ENCODE data around the gene LEMD2.

The LEMD2 gene

DNA sequence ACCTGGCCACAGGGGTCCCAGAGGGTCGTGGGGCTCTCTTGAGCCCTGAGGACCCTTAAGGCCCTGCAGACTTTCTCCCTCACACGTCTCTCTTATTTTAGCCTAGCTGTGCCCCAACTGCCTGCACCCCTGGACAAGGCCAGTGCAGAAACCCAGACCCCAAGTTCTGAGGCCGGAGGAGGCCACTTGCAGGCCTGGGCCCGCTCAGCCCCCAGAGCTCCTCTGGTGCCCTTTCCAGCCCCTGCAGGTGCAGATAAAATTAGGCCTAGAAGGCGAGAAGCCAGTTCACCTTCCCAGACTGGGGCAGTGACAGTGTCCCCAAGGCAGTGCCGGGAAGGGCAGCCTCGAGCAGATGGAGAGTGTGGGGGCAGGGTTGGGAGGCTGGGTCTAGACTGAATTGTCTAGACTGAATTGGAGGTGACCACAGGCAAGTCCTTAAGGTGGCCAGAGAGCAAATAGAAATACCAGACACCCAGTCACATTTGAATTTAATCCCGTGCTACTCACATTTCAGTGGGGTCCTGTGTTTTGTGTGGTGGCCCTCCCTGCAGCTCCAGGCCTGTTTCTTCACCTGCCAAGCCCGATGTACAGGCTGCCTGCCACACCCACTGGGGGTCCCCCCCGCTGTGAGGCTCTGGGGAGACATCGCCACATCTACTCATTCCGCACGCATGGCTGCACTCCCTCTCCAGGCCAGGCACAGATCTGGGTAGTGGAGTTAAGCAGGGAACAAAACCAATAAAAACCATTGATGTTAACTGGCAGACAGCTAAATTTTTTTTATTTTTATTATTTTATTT, 33.7 kb downstream of the LEMD2 start:
- ChIA-PET CTCF (interaction anchor here (0.7 to 1.2 kb wide), 3 partner anchors 11 to 44 kb away, joined by 3 to 4 read pairs (median 3); partner anchors contain the start of gene UQCC2), POLR2A (interaction anchor here (1.7 kb wide), 1 partner anchor 44 kb away, joined by 6 read pairs; the partner anchor contains the start of gene UQCC2)
- TF ChIP-seq ELF4 (IDR thresholded peaks at IDR 0.05) (no peak), SP1 (IDR thresholded peaks at IDR 0.05) (no peak), ARNT (IDR thresholded peaks at IDR 0.05) (no peak), BHLHE40 (IDR thresholded peaks at IDR 0.05; ENCODE audit: borderline replicate concordance) (no peak), CTBP1 (IDR thresholded peaks at IDR 0.05; ENCODE audit: borderline replicate concordance) (no peak), HDGF (IDR thresholded peaks at IDR 0.05; ENCODE audit: borderline replicate concordance) (no peak), LEF1 (IDR thresholded peaks at IDR 0.05; ENCODE audit: borderline replicate concordance) (no peak)
- TF ChIP-seq, protein P1, sequence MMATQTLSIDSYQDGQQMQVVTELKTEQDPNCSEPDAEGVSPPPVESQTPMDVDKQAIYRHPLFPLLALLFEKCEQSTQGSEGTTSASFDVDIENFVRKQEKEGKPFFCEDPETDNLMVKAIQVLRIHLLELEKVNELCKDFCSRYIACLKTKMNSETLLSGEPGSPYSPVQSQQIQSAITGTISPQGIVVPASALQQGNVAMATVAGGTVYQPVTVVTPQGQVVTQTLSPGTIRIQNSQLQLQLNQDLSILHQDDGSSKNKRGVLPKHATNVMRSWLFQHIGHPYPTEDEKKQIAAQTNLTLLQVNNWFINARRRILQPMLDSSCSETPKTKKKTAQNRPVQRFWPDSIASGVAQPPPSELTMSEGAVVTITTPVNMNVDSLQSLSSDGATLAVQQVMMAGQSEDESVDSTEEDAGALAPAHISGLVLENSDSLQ (IDR thresholded peaks at IDR 0.05) = no peak
- no peak for DNase-seq (ENCODE audit: extremely low spot score)

DNA sequence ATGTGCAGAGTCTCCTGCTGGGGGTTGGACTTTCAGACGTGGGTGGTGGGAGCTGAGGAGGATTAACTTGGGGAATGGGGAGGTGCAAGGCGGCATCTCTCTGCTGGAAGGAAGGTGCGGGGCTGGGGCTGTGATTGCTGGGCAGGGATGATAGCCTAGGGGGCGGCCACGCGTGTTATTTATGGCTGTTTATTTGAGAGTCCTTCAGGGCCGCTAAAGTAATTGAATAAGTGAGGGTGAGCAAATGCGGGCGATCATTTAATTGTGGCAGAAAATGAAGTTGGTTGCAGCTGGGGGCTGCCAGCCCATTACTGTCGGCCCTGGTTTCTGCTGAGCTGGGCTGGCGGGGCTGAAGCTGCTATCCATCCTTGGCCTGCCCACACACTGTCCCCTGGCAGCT, 34.7 kb downstream of the LEMD2 start:
- TF ChIP-seq ELF4 (IDR thresholded peaks at IDR 0.05) (no peak), SUZ12 (IDR thresholded peaks at IDR 0.05) (no peak), NFRKB (IDR thresholded peaks at IDR 0.05) (no peak), LEF1 (IDR thresholded peaks at IDR 0.05; ENCODE audit: borderline replicate concordance) (no peak), L3MBTL2 (conservative IDR thresholded peaks at IDR 0.05) (no peak), ZNF384 (IDR thresholded peaks at IDR 0.05) (no peak), FOXA1 (IDR thresholded peaks at IDR 0.05) (no peak), FOXK2 (IDR thresholded peaks at IDR 0.05) (no peak), SP1 (IDR thresholded peaks at IDR 0.05) (no peak), ARNT (IDR thresholded peaks at IDR 0.05) (no peak), CTBP1 (IDR thresholded peaks at IDR 0.05; ENCODE audit: borderline replicate concordance) (no peak), FOXM1 (IDR thresholded peaks at IDR 0.05; ENCODE audit: borderline replicate concordance) (no peak), BHLHE40 (IDR thresholded peaks at IDR 0.05; ENCODE audit: borderline replicate concordance) (no peak)
- TF ChIP-seq, protein P1 (IDR thresholded peaks at IDR 0.05) = no peak
- no peak for DNase-seq (ENCODE audit: extremely low spot score)
- CTCF ChIA-PET = interaction anchor here (1.2 kb wide), 1 partner anchor 16 kb away, joined by 4 read pairs; no protein-coding TSS in a partner anchor
- POLR2A ChIA-PET = no interaction called here

DNA sequence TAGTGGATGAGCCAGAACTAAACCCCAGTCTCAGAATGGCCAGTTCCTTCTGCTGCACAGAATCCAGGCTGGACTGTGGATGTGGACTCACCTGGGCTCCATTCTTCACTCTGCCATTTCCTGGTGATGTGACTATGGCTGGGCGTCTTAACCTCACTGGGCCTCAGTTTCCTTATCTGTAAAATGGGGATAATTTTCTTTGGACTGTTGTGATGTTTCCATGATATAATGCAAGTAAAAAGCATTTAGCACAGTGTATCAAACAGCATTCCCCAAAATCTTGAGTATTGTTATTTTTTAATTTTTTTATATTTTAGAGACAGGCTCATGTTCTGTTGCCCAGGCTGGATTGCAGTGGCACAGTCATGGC, 36.3 kb downstream of the LEMD2 start:
- ChIA-PET POLR2A (no interaction called here), CTCF (no interaction called here)
- no peak for DNase-seq (ENCODE audit: extremely low spot score)
- TF ChIP-seq NFRKB (IDR thresholded peaks at IDR 0.05) = no peak
- TF ChIP-seq CTBP1 (IDR thresholded peaks at IDR 0.05; ENCODE audit: borderline replicate concordance) = no peak
- TF ChIP-seq TARDBP (IDR thresholded peaks at IDR 0.05) = no peak
- no peak for TF ChIP-seq FOXA1 (IDR thresholded peaks at IDR 0.05)
- TF ChIP-seq ARNT (IDR thresholded peaks at IDR 0.05) = no peak
- TF ChIP-seq ELF4 (IDR thresholded peaks at IDR 0.05) = no peak
- TF ChIP-seq, protein P1 (IDR thresholded peaks at IDR 0.05) = no peak
- TF ChIP-seq FOXK2 (IDR thresholded peaks at IDR 0.05) = no peak
- no peak for TF ChIP-seq L3MBTL2 (conservative IDR thresholded peaks at IDR 0.05)
- no peak for TF ChIP-seq SUZ12 (IDR thresholded peaks at IDR 0.05)
- TF ChIP-seq SP1 (IDR thresholded peaks at IDR 0.05) = no peak
- TF ChIP-seq ZNF384 (IDR thresholded peaks at IDR 0.05) = no peak
- no peak for TF ChIP-seq LEF1 (IDR thresholded peaks at IDR 0.05; ENCODE audit: borderline replicate concordance)
- TF ChIP-seq FOXM1 (IDR thresholded peaks at IDR 0.05; ENCODE audit: borderline replicate concordance) = no peak
- no peak for TF ChIP-seq HDGF (IDR thresholded peaks at IDR 0.05; ENCODE audit: borderline replicate concordance)
- no peak for TF ChIP-seq BHLHE40 (IDR thresholded peaks at IDR 0.05; ENCODE audit: borderline replicate concordance)

DNA sequence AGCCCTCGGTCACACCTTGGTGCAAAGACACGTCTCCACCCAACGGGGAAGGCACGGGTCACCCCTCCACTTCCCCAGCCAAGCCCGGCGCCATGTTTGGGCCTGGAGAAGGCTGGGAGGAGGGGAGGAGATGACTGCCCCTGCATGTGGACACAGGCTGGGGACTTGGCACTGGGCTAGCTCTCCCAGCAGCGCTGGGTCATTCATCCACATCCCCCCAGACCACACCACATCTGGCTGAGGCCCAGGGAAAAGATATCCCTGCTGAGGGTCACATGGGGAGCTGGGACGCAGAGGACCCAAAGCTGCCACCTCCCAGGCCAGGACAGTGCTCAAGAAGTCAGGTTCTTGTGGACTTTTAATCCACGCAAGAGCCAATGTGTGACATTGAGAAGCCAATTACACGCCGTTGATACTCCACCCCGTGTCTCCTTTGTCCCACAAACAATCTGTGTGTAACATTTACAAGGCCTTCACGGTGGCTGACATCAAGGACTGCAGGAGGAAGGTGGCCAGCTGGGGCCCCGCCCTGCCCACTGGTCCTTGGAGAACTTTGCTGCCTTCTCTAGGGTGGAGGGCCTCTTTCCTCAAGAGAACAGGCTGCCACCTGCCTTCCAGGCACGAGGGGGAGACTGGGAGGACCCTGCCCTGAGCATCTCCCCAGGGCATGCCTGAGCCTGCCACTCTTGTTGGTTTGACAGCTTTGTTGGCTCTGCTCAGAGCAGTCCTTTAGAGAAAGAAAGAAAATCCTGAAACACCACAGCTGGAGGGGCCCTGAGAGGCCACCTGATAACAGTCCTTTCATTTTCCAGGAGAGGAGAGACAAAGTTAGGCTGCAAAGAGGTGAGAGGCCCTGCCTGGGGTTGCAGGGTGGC, 36.9 kb downstream of the LEMD2 start:
- CTCF ChIA-PET = no interaction called here
- DNase-seq (ENCODE audit: extremely low spot score) = no peak

More for the DNA sequence above, 36.9 kb downstream of the LEMD2 start:
- POLR2A ChIA-PET = interaction anchor here (1.0 kb wide), 1 partner anchor 40 kb away, joined by 3 read pairs; the partner anchor contains the start of gene UQCC2
- TF ChIP-seq, protein P1 (IDR thresholded peaks at IDR 0.05) = peak; percentile 56; the same call in 1 of the 2 replicates
- TF ChIP-seq BHLHE40 (IDR thresholded peaks at IDR 0.05; ENCODE audit: borderline replicate concordance) = no peak
- no peak for TF ChIP-seq FOXA1 (IDR thresholded peaks at IDR 0.05)
- TF ChIP-seq TARDBP (IDR thresholded peaks at IDR 0.05) = no peak

Measured in HEK293T (cell line).